Measurements from ENCODE around the gene KRT6B.

DNA sequence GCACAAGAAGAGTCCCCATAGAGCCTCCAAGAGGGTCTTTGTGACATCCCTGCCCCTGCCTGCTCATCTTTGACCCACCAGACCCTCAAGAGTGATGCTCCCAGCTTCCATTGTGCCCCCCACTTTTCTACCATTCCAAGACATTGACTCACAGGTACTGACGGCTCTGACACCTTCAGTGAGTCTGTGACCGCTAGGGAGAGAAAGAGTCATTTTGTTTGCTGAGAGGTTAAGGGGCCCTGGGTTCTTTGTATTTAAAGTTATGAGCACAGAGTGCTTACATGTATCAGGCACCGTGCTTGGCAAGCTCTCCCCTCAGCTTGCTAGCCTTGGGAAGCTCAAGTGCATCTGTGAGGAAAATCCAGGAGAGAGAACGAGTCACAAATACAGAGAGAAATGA is 38.7 kb downstream of the KRT6B start:
- TF ChIP-seq, protein P1, sequence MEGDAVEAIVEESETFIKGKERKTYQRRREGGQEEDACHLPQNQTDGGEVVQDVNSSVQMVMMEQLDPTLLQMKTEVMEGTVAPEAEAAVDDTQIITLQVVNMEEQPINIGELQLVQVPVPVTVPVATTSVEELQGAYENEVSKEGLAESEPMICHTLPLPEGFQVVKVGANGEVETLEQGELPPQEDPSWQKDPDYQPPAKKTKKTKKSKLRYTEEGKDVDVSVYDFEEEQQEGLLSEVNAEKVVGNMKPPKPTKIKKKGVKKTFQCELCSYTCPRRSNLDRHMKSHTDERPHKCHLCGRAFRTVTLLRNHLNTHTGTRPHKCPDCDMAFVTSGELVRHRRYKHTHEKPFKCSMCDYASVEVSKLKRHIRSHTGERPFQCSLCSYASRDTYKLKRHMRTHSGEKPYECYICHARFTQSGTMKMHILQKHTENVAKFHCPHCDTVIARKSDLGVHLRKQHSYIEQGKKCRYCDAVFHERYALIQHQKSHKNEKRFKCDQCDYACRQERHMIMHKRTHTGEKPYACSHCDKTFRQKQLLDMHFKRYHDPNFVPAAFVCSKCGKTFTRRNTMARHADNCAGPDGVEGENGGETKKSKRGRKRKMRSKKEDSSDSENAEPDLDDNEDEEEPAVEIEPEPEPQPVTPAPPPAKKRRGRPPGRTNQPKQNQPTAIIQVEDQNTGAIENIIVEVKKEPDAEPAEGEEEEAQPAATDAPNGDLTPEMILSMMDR (conservative IDR thresholded peaks at IDR 0.05; ENCODE audit: low read depth in 2 of 2) = no peak
- no peak for TF ChIP-seq EZH2 (IDR thresholded peaks at IDR 0.05; ENCODE audit: low read depth, unreplicated experiment)
- TF ChIP-seq EZH2phosphoT487 (IDR thresholded peaks at IDR 0.05; ENCODE audit: unreplicated experiment) = no peak
- TF ChIP-seq, protein P2, sequence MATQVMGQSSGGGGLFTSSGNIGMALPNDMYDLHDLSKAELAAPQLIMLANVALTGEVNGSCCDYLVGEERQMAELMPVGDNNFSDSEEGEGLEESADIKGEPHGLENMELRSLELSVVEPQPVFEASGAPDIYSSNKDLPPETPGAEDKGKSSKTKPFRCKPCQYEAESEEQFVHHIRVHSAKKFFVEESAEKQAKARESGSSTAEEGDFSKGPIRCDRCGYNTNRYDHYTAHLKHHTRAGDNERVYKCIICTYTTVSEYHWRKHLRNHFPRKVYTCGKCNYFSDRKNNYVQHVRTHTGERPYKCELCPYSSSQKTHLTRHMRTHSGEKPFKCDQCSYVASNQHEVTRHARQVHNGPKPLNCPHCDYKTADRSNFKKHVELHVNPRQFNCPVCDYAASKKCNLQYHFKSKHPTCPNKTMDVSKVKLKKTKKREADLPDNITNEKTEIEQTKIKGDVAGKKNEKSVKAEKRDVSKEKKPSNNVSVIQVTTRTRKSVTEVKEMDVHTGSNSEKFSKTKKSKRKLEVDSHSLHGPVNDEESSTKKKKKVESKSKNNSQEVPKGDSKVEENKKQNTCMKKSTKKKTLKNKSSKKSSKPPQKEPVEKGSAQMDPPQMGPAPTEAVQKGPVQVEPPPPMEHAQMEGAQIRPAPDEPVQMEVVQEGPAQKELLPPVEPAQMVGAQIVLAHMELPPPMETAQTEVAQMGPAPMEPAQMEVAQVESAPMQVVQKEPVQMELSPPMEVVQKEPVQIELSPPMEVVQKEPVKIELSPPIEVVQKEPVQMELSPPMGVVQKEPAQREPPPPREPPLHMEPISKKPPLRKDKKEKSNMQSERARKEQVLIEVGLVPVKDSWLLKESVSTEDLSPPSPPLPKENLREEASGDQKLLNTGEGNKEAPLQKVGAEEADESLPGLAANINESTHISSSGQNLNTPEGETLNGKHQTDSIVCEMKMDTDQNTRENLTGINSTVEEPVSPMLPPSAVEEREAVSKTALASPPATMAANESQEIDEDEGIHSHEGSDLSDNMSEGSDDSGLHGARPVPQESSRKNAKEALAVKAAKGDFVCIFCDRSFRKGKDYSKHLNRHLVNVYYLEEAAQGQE (IDR thresholded peaks at IDR 0.05; ENCODE audit: unreplicated experiment) = no peak
- no peak for TF ChIP-seq JUNB (IDR thresholded peaks at IDR 0.05; ENCODE audit: unreplicated experiment)
- TF ChIP-seq POLR2AphosphoS5 (IDR thresholded peaks at IDR 0.05; ENCODE audit: low read depth) = no peak
- no peak for TF ChIP-seq CREB1 (CRISPR knock-in tag; IDR thresholded peaks at IDR 0.05; ENCODE audit: low read depth)
- TF ChIP-seq, protein P3, sequence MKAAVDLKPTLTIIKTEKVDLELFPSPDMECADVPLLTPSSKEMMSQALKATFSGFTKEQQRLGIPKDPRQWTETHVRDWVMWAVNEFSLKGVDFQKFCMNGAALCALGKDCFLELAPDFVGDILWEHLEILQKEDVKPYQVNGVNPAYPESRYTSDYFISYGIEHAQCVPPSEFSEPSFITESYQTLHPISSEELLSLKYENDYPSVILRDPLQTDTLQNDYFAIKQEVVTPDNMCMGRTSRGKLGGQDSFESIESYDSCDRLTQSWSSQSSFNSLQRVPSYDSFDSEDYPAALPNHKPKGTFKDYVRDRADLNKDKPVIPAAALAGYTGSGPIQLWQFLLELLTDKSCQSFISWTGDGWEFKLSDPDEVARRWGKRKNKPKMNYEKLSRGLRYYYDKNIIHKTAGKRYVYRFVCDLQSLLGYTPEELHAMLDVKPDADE (IDR thresholded peaks at IDR 0.05) = no peak
- no peak for TF ChIP-seq ZNF331 (CRISPR knock-in tag; IDR thresholded peaks at IDR 0.05; ENCODE audit: low read depth)
- no peak for TF ChIP-seq ZNF114 (CRISPR knock-in tag; IDR thresholded peaks at IDR 0.05)
